Measurements from ENCODE around the gene GLDC.

The GLDC gene

DNA sequence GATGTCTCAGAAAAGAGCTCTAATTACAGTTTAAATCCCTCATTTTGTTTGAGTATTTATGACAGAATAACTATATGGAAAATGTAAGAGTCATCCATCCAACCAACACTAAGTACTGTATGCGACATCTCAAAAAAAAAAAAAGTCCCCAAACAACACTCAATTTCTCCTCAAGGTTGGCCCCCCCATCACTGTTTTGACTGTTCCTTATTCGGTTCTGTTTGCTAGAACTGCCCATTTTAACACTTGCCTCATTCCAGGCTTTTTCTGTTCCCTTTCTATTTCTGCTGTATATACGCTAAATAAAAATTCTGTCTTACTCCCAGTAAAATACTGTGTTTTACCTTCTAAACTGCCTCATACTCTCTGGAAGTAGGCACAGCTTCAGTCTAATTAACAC lies 25.2 kb downstream of the GLDC start:
- TF ChIP-seq, protein P1, sequence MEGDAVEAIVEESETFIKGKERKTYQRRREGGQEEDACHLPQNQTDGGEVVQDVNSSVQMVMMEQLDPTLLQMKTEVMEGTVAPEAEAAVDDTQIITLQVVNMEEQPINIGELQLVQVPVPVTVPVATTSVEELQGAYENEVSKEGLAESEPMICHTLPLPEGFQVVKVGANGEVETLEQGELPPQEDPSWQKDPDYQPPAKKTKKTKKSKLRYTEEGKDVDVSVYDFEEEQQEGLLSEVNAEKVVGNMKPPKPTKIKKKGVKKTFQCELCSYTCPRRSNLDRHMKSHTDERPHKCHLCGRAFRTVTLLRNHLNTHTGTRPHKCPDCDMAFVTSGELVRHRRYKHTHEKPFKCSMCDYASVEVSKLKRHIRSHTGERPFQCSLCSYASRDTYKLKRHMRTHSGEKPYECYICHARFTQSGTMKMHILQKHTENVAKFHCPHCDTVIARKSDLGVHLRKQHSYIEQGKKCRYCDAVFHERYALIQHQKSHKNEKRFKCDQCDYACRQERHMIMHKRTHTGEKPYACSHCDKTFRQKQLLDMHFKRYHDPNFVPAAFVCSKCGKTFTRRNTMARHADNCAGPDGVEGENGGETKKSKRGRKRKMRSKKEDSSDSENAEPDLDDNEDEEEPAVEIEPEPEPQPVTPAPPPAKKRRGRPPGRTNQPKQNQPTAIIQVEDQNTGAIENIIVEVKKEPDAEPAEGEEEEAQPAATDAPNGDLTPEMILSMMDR (conservative IDR thresholded peaks at IDR 0.05): no peak
- TF ChIP-seq ZFX (IDR thresholded peaks at IDR 0.05): no peak
- H3K27ac ChIP-seq: no peak overlapping the region

DNA sequence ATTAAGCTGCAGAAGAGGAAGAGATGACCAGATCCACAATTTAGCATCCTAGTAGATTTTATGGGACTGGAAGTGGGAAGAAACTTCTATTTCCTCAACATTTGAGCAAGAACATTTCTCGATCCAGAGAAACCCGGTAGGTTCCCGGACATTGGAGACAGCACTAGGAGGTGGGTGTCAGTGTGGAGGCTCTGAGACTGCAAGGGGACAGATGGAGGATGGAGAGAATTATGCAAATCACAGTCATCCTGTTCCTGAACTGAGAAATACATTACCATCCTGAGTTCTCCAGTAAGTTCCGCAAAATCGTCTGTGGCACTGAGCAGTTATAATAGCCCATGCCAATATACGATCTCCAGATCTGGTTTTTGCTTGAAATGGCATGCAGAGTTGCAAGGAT lies 25.6 kb downstream of the GLDC start:
- TF ChIP-seq ZFX (IDR thresholded peaks at IDR 0.05): no peak
- TF ChIP-seq, protein P1 (conservative IDR thresholded peaks at IDR 0.05): no peak
- no peak overlapping the region for H3K27ac ChIP-seq

DNA sequence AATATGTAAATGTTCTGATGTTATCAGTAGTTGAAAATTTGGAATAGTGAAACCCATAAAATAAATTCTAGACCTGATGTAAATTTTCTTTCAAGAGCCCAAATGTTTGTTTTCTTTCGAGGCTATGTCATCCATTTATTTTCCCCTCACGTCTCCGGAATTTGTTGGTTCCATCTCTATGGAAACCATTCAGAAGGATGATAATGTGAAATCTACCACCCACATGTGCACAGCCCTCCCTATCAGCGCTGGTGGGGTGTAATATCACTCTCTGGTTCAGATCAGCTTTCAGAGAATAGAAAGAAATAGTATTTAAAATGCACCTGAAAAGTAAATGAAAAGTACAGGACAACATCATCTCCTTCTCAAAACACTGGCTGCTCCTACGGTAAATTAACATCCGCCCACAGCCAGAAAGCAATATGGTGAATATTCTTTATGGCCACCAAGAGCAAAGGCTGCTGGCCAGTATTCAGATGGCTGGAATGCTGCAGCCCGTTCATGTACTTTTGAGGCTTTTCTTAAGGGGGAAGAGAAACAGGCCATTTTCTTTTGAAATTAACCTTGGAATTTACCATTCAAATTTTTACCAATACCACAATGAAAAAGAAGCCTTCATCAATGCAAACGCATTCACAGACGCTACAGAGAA lies 28.5 kb downstream of the GLDC start:
- H3K27ac ChIP-seq: no peak overlapping the region
- no peak for TF ChIP-seq ZFX (IDR thresholded peaks at IDR 0.05)
- TF ChIP-seq, protein P1 (conservative IDR thresholded peaks at IDR 0.05): no peak

DNA sequence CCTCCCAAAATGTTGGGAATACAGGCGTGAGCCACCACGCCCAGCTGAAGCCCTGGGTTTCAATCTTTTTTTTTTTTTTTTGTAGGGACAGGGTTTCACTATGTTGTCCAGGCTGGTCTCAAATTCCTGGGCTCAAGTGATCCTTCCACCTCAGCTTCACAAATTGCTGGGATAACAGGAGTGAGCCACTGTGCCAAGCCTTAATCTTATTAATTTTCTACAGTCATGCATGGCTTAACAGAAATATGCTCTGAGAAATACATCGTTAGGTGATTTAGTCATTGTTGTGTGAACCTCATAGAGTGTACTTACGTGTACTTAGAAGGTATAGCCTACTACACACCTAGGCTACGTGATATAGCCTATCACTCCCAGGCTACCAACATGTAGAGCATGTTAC lies 31.0 kb downstream of the GLDC start:
- no peak overlapping the region for H3K27ac ChIP-seq
- TF ChIP-seq, protein P1 (conservative IDR thresholded peaks at IDR 0.05): no peak
- TF ChIP-seq ZFX (IDR thresholded peaks at IDR 0.05): no peak

DNA sequence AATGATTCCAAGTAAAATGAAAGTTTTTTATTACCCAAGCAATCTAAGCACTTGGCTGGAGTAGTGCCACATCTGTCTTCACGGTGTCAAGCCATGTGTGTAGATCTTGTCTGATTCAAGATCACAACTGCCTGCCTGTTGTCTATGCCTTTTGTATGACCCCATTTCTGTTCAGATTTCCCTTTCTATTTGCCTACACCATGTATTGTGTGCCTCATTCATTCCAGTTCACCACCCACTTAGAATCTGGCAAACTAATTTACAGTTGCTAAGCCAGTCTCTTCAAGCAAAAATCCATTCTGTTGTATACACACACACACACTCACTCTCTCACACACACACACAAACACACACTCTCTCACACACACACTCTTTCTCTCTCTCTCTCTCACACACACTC lies 33.7 kb downstream of the GLDC start:
- TF ChIP-seq, protein P1 (conservative IDR thresholded peaks at IDR 0.05): no peak
- no peak for TF ChIP-seq ZFX (IDR thresholded peaks at IDR 0.05)
- no peak overlapping the region for H3K27ac ChIP-seq

DNA sequence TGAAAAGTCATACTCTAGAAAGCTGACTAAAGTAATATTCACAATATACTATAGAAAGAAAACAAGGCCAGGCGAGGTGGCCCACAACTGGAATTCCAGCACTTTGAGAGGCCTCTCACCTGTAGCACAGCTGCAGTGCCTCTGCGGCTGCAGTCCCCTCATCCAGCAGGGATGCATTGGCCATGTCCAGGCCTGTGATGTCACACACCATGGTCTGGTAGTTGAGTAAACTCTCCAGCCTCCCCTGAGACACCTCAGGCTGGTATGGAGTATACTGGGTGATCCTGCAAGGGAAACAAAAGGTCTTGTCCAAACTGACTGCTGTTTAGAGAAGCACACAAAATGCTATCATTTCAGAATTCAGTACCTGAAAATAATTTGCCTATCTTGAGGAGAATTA lies 35.5 kb downstream of the GLDC start:
- TF ChIP-seq, protein P1 (conservative IDR thresholded peaks at IDR 0.05): no peak
- TF ChIP-seq ZFX (IDR thresholded peaks at IDR 0.05): no peak
- no peak overlapping the region for H3K27ac ChIP-seq

DNA sequence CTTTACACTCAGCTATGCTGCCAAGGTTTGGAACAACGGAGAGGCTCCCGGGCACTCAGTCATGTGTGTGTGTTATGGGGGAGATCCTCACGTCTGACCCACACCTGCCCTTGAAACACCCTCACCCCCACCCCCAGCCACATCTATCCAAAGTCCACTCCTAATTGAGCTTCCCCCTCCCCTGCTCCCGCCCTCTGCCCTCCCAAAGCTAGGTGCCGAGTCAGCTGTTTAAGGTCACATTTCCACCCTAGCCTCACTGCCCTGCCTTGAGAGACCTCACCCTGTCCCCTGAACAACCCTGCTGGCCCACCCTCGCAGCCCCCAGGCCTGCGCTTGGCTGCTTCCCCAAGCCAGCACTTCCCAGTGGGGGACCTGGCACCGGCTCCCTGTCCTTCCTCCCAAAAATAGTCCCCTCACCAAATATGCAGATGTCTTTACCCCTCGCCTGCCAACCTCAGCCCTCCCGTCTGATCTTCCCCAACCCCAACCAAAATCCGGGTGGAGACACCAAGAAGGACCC lies 36.0 kb downstream of the GLDC start:
- no peak overlapping the region for H3K27ac ChIP-seq
- TF ChIP-seq ZFX (IDR thresholded peaks at IDR 0.05): no peak
- TF ChIP-seq, protein P1 (conservative IDR thresholded peaks at IDR 0.05): no peak
